Esophagus muscularis mucosa (tissue), 3 donors: ENCODE measurements around the gene GRB2.

Experiments
- CTCF ChIP-seq, 3 experiments: fragments of 200-600 bp in 2 of 3; fragments of 450-650 bp in 1 of 3; sonication (generic) in 2 of 3; IDR thresholded peaks; one replicate each; pipeline ENCODE4 v1.5.1; 2017 to 2019; ENCODE audit warnings: antibody characterized with exemption in 3 of 3, mild to moderate bottlenecking in 2 of 3, moderate library complexity in 1 of 3
- POLR2AphosphoS5 ChIP-seq, 2 donors: sonication (generic); formaldehyde crosslinking; IDR thresholded peaks; one replicate each; pipeline ENCODE4 v1.6.1; 2017; ENCODE audit warnings: antibody characterized with exemption in 2 of 2

DNA sequence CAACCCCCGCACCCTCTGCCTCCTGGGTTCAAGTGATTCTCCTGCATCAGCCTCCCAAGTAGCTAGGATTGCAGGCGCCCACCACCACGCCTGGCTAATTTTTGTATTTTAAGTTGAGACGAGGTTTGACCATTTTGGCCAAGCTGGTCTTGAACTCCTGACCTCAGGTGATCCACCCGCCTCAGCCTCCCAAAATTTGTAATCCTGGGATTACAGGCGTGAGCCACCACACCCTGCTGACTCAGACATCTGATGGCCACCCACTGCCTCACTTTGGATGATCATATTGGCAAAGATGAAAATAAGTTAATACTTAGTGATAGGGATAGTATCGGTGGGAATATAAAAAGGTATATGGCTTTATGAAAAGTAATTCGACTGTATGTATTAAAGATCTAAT lies 55.9 kb downstream of the GRB2 start:
- TF ChIP-seq CTCF (IDR thresholded peaks at IDR 0.05) (no peak), POLR2AphosphoS5 (IDR thresholded peaks at IDR 0.05) (no peak)
